Measurements from ENCODE around the gene UBE3B. TPM values are rescaled to one million over a fixed set of nuclear protein-coding genes. Genes with fewer than 3 reads are reported as not detected.

UBE3B gene
- total RNA-seq, 4 donors from 2014 or later: 14.7 to 64.2 (median 30.7) TPM

GRCh38 chr12:109532721-109533486 lies 55.5 kb downstream of the UBE3B start:
- Histone ChIP-seq H3K36me3 (no peaks in the 10 kb centered on the region), H3K27ac (no peak overlapping the region), H3K9me3 (no peaks in the 10 kb centered on the region), H3K4me3 (no peak overlapping the region), H3K27me3 (no peaks in the 10 kb centered on the region), H3K4me1 (no peaks in the 10 kb centered on the region)
- intact Hi-C loops (cut with DNase I; ENCODE audit: low total_unique reads): no loop called here
- no peak for TF ChIP-seq POLR2A (IDR thresholded peaks at IDR 0.05)
- TF ChIP-seq, protein P1, sequence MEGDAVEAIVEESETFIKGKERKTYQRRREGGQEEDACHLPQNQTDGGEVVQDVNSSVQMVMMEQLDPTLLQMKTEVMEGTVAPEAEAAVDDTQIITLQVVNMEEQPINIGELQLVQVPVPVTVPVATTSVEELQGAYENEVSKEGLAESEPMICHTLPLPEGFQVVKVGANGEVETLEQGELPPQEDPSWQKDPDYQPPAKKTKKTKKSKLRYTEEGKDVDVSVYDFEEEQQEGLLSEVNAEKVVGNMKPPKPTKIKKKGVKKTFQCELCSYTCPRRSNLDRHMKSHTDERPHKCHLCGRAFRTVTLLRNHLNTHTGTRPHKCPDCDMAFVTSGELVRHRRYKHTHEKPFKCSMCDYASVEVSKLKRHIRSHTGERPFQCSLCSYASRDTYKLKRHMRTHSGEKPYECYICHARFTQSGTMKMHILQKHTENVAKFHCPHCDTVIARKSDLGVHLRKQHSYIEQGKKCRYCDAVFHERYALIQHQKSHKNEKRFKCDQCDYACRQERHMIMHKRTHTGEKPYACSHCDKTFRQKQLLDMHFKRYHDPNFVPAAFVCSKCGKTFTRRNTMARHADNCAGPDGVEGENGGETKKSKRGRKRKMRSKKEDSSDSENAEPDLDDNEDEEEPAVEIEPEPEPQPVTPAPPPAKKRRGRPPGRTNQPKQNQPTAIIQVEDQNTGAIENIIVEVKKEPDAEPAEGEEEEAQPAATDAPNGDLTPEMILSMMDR (IDR thresholded peaks at IDR 0.05): no peak
- no peak for DNase-seq

GRCh38 chr12:109533487-109533740 lies 56.0 kb downstream of the UBE3B start:
- no peaks in the 10 kb centered on the region for H3K9me3 ChIP-seq
- H3K27ac ChIP-seq: no peak overlapping the region
- H3K4me3 ChIP-seq: no peak overlapping the region
- intact Hi-C loops (cut with DNase I; ENCODE audit: low total_unique reads): no loop called here
- TF ChIP-seq, protein P1 (IDR thresholded peaks at IDR 0.05): no peak
- TF ChIP-seq POLR2A (IDR thresholded peaks at IDR 0.05): no peak
- no peak for DNase-seq
- no peaks in the 10 kb centered on the region for H3K27me3 ChIP-seq
- H3K36me3 ChIP-seq: no peaks in the 10 kb centered on the region
- H3K4me1 ChIP-seq: no peaks in the 10 kb centered on the region

GRCh38 chr12:109534456-109534855 lies 57.0 kb downstream of the UBE3B start:
- Histone ChIP-seq H3K4me1 (no peaks in the 10 kb centered on the region), H3K9me3 (no peaks in the 10 kb centered on the region), H3K27me3 (no peaks in the 10 kb centered on the region), H3K27ac (no peak overlapping the region), H3K4me3 (no peak overlapping the region), H3K36me3 (no peaks in the 10 kb centered on the region)
- TF ChIP-seq POLR2A (IDR thresholded peaks at IDR 0.05): no peak
- TF ChIP-seq, protein P1 (IDR thresholded peaks at IDR 0.05): no peak
- intact Hi-C loops (cut with DNase I; ENCODE audit: low total_unique reads): no loop called here
- DNase-seq: no peak

GRCh38 chr12:109535231-109535862 lies 57.9 kb downstream of the UBE3B start:
- DNase-seq: no peak
- TF ChIP-seq, protein P1 (IDR thresholded peaks at IDR 0.05): no peak
- TF ChIP-seq POLR2A (IDR thresholded peaks at IDR 0.05): no peak
- H3K27me3 ChIP-seq: no peaks in the 10 kb centered on the region

GRCh38 chr12:109535863-109536250 lies 58.4 kb downstream of the UBE3B start:
- H3K36me3 ChIP-seq: no peaks in the 10 kb centered on the region
- no peak for TF ChIP-seq POLR2A (IDR thresholded peaks at IDR 0.05)
- TF ChIP-seq, protein P1 (IDR thresholded peaks at IDR 0.05): no peak
- no peaks in the 10 kb centered on the region for H3K27me3 ChIP-seq
- no peaks in the 10 kb centered on the region for H3K9me3 ChIP-seq
- H3K4me1 ChIP-seq: no peaks in the 10 kb centered on the region
- H3K4me3 ChIP-seq: no peak overlapping the region
- no peak for DNase-seq
- no peak overlapping the region for H3K27ac ChIP-seq
- intact Hi-C loops (cut with DNase I; ENCODE audit: low total_unique reads): no loop called here

More at GRCh38 chr12:109535231-109535862, 57.9 kb downstream of the UBE3B start:
- Histone ChIP-seq H3K4me1 (no peaks in the 10 kb centered on the region), H3K27ac (no peak overlapping the region), H3K36me3 (no peaks in the 10 kb centered on the region), H3K4me3 (no peak overlapping the region), H3K9me3 (no peaks in the 10 kb centered on the region)
- intact Hi-C loops (cut with DNase I; ENCODE audit: low total_unique reads): no loop called here
